ENCODE measurements around the gene NF1.

The NF1 gene

DNA sequence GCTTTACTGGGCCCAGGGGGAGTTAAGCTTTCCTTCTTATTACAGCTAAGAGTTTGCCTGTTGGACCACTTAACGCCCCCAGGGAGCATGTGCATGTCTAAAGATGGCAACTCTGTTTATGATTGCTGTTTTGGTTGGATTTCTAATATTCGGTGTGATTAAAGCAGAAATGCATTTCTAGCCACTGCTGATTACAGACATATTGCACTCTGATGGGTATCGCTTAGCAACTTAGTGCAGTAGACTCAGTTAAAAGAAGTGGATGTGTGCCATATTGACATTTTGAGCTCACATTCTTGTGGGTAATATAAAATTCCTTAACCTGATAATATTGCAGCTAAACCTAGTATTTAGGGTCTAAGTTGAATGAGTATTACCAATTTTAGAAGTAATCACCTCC, 4.2 kb downstream of the NF1 start:
- TF ChIP-seq, protein P1, sequence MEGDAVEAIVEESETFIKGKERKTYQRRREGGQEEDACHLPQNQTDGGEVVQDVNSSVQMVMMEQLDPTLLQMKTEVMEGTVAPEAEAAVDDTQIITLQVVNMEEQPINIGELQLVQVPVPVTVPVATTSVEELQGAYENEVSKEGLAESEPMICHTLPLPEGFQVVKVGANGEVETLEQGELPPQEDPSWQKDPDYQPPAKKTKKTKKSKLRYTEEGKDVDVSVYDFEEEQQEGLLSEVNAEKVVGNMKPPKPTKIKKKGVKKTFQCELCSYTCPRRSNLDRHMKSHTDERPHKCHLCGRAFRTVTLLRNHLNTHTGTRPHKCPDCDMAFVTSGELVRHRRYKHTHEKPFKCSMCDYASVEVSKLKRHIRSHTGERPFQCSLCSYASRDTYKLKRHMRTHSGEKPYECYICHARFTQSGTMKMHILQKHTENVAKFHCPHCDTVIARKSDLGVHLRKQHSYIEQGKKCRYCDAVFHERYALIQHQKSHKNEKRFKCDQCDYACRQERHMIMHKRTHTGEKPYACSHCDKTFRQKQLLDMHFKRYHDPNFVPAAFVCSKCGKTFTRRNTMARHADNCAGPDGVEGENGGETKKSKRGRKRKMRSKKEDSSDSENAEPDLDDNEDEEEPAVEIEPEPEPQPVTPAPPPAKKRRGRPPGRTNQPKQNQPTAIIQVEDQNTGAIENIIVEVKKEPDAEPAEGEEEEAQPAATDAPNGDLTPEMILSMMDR (IDR thresholded peaks at IDR 0.05; ENCODE audit: low read length): no peak
- TF ChIP-seq EZH2 (IDR thresholded peaks at IDR 0.05; ENCODE audit: borderline replicate concordance, low read length): no peak
- no peaks in the 10 kb centered on the region for H3K36me3 ChIP-seq (ENCODE audit: insufficient read depth, low read length)
- H4K20me1 ChIP-seq (ENCODE audit: insufficient read depth, low read length): no peaks in the 10 kb centered on the region
- H3K4me2 ChIP-seq (ENCODE audit: low read length): no peak overlapping the region
- H3K27me3 ChIP-seq (ENCODE audit: insufficient read depth, low read length): no peaks in the 10 kb centered on the region
- peaks cover 16% of the 10 kb centered on the region; the same call in 1 of the 2 replicates for H3K79me2 ChIP-seq (ENCODE audit: insufficient read depth, low read length)
- H3F3A ChIP-seq (ENCODE audit: insufficient read depth, low read length): no peaks in the 10 kb centered on the region
- no peak overlapping the region for H3K4me3 ChIP-seq (ENCODE audit: low read depth, low read length, poor library complexity, severe bottlenecking)
- H3K27ac ChIP-seq (ENCODE audit: low read depth, low read length, poor library complexity, severe bottlenecking): no peak overlapping the region
- peaks cover 17% of the 10 kb centered on the region for H3K4me1 ChIP-seq (ENCODE audit: insufficient read depth, low read length, severe bottlenecking)
- H2AFZ ChIP-seq (ENCODE audit: low read length): no peak overlapping the region
- H3K9me2 ChIP-seq (ENCODE audit: low read depth, low read length): no peaks in the 10 kb centered on the region
- H3K9me3 ChIP-seq (ENCODE audit: low read length): no peaks in the 10 kb centered on the region
- H3K9ac ChIP-seq (ENCODE audit: low read length): no peak overlapping the region

DNA sequence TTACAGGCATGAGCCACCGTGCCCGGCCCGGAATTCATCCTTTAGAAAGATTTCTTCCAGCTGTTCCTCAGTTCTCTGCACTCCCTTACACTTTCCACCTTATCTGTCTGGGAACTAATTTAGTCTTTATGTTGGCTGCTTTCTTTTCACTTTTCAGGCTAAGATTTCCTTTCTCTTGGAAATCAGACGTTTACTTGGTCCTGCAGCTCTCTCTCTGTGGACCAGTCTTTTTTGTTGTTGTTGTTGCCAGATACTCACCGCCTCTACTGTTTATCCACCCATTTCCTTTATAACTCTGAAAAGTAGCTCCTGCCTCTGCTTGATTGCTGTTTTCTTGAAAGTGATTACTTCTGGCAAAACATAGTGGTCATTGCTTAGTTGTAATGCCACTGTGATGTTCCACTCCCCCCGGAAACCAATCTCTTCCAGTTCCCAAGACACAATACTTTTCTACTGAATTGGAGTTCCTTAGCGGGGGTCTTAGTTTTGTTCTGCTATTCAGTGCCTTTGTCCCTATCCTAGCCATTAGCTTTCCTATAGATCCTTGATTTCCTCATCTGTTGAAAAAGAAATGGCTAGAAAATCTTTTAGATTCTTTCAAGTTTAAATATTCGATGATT, 6.2 kb downstream of the NF1 start:
- H3K4me1 ChIP-seq (ENCODE audit: insufficient read depth, low read length, severe bottlenecking): peaks cover 8% of the 10 kb centered on the region
- no peaks in the 10 kb centered on the region for H3K9me3 ChIP-seq (ENCODE audit: low read length)
- no peaks in the 10 kb centered on the region for H3F3A ChIP-seq (ENCODE audit: insufficient read depth, low read length)
- H3K9ac ChIP-seq (ENCODE audit: low read length): no peak overlapping the region
- TF ChIP-seq EZH2 (IDR thresholded peaks at IDR 0.05; ENCODE audit: borderline replicate concordance, low read length): no peak
- TF ChIP-seq, protein P1 (IDR thresholded peaks at IDR 0.05; ENCODE audit: low read length): no peak
- peaks cover 18% of the 10 kb centered on the region; the same call in 1 of the 2 replicates for H3K79me2 ChIP-seq (ENCODE audit: insufficient read depth, low read length)
- no peaks in the 10 kb centered on the region for H3K27me3 ChIP-seq (ENCODE audit: insufficient read depth, low read length)
- H2AFZ ChIP-seq (ENCODE audit: low read length): no peak overlapping the region
- H3K36me3 ChIP-seq (ENCODE audit: insufficient read depth, low read length): no peaks in the 10 kb centered on the region
- no peak overlapping the region for H3K4me2 ChIP-seq (ENCODE audit: low read length)
- no peaks in the 10 kb centered on the region for H3K9me2 ChIP-seq (ENCODE audit: low read depth, low read length)
- H4K20me1 ChIP-seq (ENCODE audit: insufficient read depth, low read length): no peaks in the 10 kb centered on the region
- no peak overlapping the region for H3K4me3 ChIP-seq (ENCODE audit: low read depth, low read length, poor library complexity, severe bottlenecking)
- no peak overlapping the region for H3K27ac ChIP-seq (ENCODE audit: low read depth, low read length, poor library complexity, severe bottlenecking)

DNA sequence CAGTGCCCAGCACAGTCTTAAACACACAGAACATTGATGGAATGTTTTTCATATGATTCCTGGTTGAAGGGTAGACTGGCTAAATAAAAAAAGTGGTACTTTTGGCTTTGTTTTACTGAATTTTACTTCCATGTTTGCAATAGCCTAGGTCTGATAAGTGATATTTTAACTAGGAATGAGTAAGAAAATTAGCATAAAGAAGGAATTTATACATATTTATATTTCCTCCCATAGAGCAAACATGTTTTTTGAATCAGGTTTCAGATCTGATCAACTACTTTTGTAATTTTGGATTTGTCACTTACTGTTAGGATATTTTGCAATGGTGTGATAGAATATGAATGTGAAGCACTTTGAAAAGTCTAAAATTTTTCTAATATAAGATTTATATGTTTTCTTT, 7.2 kb downstream of the NF1 start:
- H3K36me3 ChIP-seq (ENCODE audit: insufficient read depth, low read length): no peaks in the 10 kb centered on the region
- TF ChIP-seq, protein P1 (IDR thresholded peaks at IDR 0.05; ENCODE audit: low read length): no peak
- no peak for TF ChIP-seq EZH2 (IDR thresholded peaks at IDR 0.05; ENCODE audit: borderline replicate concordance, low read length)
- no peak overlapping the region for H3K4me3 ChIP-seq (ENCODE audit: low read depth, low read length, poor library complexity, severe bottlenecking)
- H4K20me1 ChIP-seq (ENCODE audit: insufficient read depth, low read length): no peaks in the 10 kb centered on the region
- no peaks in the 10 kb centered on the region for H3K4me1 ChIP-seq (ENCODE audit: insufficient read depth, low read length, severe bottlenecking)
- no peaks in the 10 kb centered on the region for H3K27me3 ChIP-seq (ENCODE audit: insufficient read depth, low read length)
- H3K79me2 ChIP-seq (ENCODE audit: insufficient read depth, low read length): peaks cover 27% of the 10 kb centered on the region; the same call in 1 of the 2 replicates
- no peaks in the 10 kb centered on the region for H3F3A ChIP-seq (ENCODE audit: insufficient read depth, low read length)
- H3K4me2 ChIP-seq (ENCODE audit: low read length): no peak overlapping the region
- no peaks in the 10 kb centered on the region for H3K9me2 ChIP-seq (ENCODE audit: low read depth, low read length)
- H2AFZ ChIP-seq (ENCODE audit: low read length): no peak overlapping the region
- no peak overlapping the region for H3K9ac ChIP-seq (ENCODE audit: low read length)
- H3K27ac ChIP-seq (ENCODE audit: low read depth, low read length, poor library complexity, severe bottlenecking): no peak overlapping the region
- H3K9me3 ChIP-seq (ENCODE audit: low read length): no peaks in the 10 kb centered on the region
